Neural crest cell (in vitro differentiated cells): ENCODE results near the gene SPTBN5. TPM values are rescaled to one million over a fixed set of nuclear protein-coding genes. Genes with fewer than 3 reads are reported as not detected.

Source experiments
- DNase-seq: peaks from one replicate; pipeline ENCODE4 v3.0.0; 2021; ENCODE audit warnings: low read depth, mixed read lengths, low spot score
- H3K27ac Mint-ChIP-seq: one replicate; pipeline ENCODE4 v1.8.0; 2021; ENCODE audit warnings: mild to moderate bottlenecking, mixed read lengths; ENCODE audit not compliant: unreplicated experiment
- H3K27me3 Mint-ChIP-seq: 2 replicates; pipeline ENCODE4 v1.8.0; 2021; ENCODE audit warnings: low read depth, mild to moderate bottlenecking, mixed read lengths
- H3K36me3 Mint-ChIP-seq: 2 replicates; pipeline ENCODE4 v1.8.0; 2021; ENCODE audit warnings: low read depth, mild to moderate bottlenecking, mixed read lengths
- H3K4me1 Mint-ChIP-seq: 2 replicates; pipeline ENCODE4 v1.8.0; 2021; ENCODE audit warnings: mixed read lengths
- H3K4me3 Mint-ChIP-seq: one replicate; pipeline ENCODE4 v1.8.0; 2021; ENCODE audit warnings: mild to moderate bottlenecking, mixed read lengths
- H3K9me3 Mint-ChIP-seq: 2 replicates; pipeline ENCODE4 v1.8.0; 2021; ENCODE audit warnings: mixed read lengths
- total RNA-seq: library from RNA; stranded (reverse); gene quantifications from 2 replicates; pipeline ENCODE4 v1.2.1, GENCODE V29; 2021
- TF ChIP-seq, protein P1 (sequence below): fragments of 200-600 bp; sonication (generic); conservative IDR thresholded peaks from 2 replicates; pipeline ENCODE4 v1.5.0; 2021; ENCODE audit warnings: antibody characterized with exemption, mild to moderate bottlenecking

SPTBN5 gene
- total RNA-seq, 1 donor from 2014 or later, result 0.77 TPM

DNA sequence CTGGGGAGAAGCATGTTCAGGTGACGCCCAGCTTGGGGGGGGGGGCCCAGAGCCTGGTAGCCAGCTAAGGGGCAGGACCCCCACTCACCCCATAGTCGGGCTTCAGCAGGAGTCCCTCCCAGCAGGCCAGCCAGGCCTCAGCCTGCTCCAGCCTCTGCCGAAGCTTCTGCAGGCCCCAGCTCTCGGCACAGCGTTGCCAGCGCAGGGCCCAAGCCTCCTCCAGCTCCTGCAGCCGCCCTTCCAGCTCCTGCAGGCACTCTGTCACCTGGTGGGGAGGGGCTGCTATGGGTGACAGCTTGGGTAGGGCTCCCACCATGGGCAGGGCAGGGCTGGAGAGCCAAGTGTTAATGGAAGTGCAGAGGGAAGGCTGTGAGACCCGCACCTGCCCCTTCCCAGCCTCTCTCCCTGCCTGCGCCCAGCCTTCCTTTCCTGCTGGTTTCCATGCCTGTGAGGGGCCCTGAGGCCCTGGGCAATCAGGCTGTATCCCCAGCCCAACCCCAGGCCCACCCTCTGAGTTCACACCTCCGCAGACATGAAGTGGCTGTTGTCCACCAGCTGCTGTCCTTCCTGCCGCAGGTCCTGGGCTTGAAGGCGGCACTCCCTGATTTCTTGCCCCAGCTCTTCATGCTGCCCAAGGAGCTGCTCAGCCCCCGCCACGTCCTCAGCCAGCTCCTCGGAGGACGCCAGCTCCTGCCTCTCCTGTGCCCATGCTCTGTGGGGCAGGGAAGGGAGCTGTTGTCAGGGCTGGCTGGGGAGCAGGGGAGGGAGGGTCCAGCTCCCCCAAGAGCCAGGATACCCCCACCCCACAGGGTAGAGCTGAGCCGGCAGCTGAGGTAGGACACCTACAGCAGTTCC is 40.9 kb downstream of the SPTBN5 start:
- no peak overlapping the region for H3K27ac Mint-ChIP-seq
- no peaks in the 10 kb centered on the region for H3K27me3 Mint-ChIP-seq
- peaks cover 4% of the 10 kb centered on the region for H3K36me3 Mint-ChIP-seq
- no peak overlapping the region for H3K4me3 Mint-ChIP-seq
- no peaks in the 10 kb centered on the region for H3K9me3 Mint-ChIP-seq
- peaks cover 7% of the 10 kb centered on the region for H3K4me1 Mint-ChIP-seq
- TF ChIP-seq, protein P1, sequence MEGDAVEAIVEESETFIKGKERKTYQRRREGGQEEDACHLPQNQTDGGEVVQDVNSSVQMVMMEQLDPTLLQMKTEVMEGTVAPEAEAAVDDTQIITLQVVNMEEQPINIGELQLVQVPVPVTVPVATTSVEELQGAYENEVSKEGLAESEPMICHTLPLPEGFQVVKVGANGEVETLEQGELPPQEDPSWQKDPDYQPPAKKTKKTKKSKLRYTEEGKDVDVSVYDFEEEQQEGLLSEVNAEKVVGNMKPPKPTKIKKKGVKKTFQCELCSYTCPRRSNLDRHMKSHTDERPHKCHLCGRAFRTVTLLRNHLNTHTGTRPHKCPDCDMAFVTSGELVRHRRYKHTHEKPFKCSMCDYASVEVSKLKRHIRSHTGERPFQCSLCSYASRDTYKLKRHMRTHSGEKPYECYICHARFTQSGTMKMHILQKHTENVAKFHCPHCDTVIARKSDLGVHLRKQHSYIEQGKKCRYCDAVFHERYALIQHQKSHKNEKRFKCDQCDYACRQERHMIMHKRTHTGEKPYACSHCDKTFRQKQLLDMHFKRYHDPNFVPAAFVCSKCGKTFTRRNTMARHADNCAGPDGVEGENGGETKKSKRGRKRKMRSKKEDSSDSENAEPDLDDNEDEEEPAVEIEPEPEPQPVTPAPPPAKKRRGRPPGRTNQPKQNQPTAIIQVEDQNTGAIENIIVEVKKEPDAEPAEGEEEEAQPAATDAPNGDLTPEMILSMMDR, result no peak
- DNase-seq, result no peak

DNA sequence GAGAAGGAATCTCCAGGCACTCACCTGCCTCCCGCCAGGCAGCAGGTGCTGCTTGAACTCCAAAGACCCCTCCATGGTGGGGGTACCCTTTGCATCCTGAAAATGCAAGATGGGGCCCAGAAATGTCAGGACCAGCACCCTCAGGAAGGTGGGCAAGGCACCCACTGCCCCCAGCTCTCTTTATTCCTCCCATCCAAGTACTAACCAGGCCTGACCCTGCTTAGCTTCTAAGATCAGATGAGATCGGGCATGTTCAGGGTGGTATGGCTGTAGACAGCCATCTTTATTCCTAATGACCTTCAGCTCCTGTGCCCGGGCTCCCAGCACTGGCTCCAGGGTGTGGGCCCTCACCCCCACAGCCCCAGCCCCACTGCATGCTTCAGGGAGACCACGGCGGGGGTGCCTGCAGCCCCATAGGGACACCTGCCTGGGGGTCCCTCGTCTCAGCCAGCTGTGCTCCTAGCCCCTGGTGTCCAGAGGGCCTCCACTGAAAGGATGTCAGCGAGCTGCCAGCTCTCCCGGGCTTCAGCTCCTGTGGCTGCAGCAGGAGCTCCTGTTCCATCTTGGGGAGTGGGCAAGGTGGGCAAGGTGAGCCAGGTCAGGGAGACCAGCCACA is 42.0 kb downstream of the SPTBN5 start:
- no peak for DNase-seq
- TF ChIP-seq, protein P1, result no peak
- Mint-ChIP-seq H3K36me3 (peaks cover 4% of the 10 kb centered on the region), H3K9me3 (no peaks in the 10 kb centered on the region), H3K4me1 (peaks cover 7% of the 10 kb centered on the region), H3K27me3 (no peaks in the 10 kb centered on the region), H3K27ac (no peak overlapping the region), H3K4me3 (no peak overlapping the region)

DNA sequence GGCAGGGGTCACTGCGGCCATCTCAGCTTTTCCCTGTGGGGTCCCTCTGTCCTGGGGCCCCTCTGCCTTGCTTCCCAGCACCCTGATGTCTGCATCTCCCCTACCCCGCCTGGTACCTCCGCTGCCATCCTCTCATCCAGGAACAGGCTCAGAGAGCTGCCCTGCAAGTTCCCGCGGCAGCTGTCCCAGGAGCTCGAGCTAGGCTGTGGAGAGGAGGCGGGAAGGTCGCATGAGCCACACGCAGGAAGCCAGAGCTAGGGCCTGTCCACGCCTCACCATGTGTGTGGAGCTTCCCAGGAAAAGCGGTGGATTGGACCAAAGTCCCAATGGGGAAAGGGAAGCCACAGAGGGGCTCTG is 42.7 kb downstream of the SPTBN5 start:
- Mint-ChIP-seq H3K27me3 (no peaks in the 10 kb centered on the region), H3K36me3 (peaks cover 4% of the 10 kb centered on the region), H3K27ac (no peak overlapping the region), H3K4me1 (peaks cover 7% of the 10 kb centered on the region), H3K4me3 (no peak overlapping the region), H3K9me3 (no peaks in the 10 kb centered on the region)
- TF ChIP-seq, protein P1, result no peak
- no peak for DNase-seq

- Mint-ChIP-seq H3K4me1 (peaks cover 6% of the 10 kb centered on the region), H3K27ac (no peak overlapping the region), H3K36me3 (peaks cover 4% of the 10 kb centered on the region), H3K4me3 (no peak overlapping the region), H3K9me3 (no peaks in the 10 kb centered on the region), H3K27me3 (no peaks in the 10 kb centered on the region)
- DNase-seq, result no peak
- TF ChIP-seq, protein P1, result no peak
Measured at GRCh38 chr15:41850482-41851166, 43.2 kb downstream of the SPTBN5 start.

- H3K4me3 Mint-ChIP-seq, result no peak overlapping the region
- no peaks in the 10 kb centered on the region for H3K9me3 Mint-ChIP-seq
Measured at GRCh38 chr15:41849861-41850260, 44.0 kb downstream of the SPTBN5 start.

More at GRCh38 chr15:41849861-41850260, 44.0 kb downstream of the SPTBN5 start:
- H3K4me1 Mint-ChIP-seq, result no peaks in the 10 kb centered on the region
- peaks cover 4% of the 10 kb centered on the region for H3K36me3 Mint-ChIP-seq
- no peak for DNase-seq
- no peaks in the 10 kb centered on the region for H3K27me3 Mint-ChIP-seq
- no peak overlapping the region for H3K27ac Mint-ChIP-seq
- TF ChIP-seq, protein P1, result no peak
